K562 (cell line): ENCODE measurements around the gene STT3A. TPM values are rescaled to one million over a fixed set of nuclear protein-coding genes. Genes with fewer than 3 reads are reported as not detected.
A peak's percentile ranks its signal among the peaks of the same experiment; 100 is the strongest.

Experiments used
- BACH1 ChIP-seq: fragments of 200-800 bp; sonication (Bioruptor generic); IDR thresholded peaks from 2 replicates; pipeline ENCODE4 v1.6.1; 2016; ENCODE audit warnings: missing genetic modification characterization, missing compliant biosample characterization
- CHCHD3 ChIP-seq: fragments of 250-450 bp; sonication (Bioruptor Pico); IDR thresholded peaks from 2 replicates; pipeline ENCODE4 v2.1.2; 2022; ENCODE audit warnings: mild to moderate bottlenecking
- CREB1 ChIP-seq, 2 experiments: sonication (generic) in 1 of 2; formaldehyde crosslinking in 1 of 2; IDR thresholded peaks; 2 replicates each; pipeline versions ENCODE4 v1.6.1 to v1.8.0; 2012 to 2022; ENCODE audit warnings: inconsistent platforms in 1 of 2, mild to moderate bottlenecking in 1 of 2, missing genetic modification reagents in 1 of 2, moderate library complexity in 1 of 2
- CTBP1 ChIP-seq: fragments of 450-650 bp; IDR thresholded peaks from 2 replicates; pipeline ENCODE4 v1.6.1; 2016; ENCODE audit warnings: borderline replicate concordance
- E2F3 ChIP-seq: fragments of 250-450 bp; sonication (Bioruptor Pico); IDR thresholded peaks from 2 replicates; pipeline ENCODE4 v1.4.0; 2020; ENCODE audit warnings: mild to moderate bottlenecking
- E4F1 ChIP-seq: fragments of 250-450 bp; sonication (Bioruptor Pico); IDR thresholded peaks from 2 replicates; pipeline ENCODE4 v1.5.0; 2021; ENCODE audit warnings: mild to moderate bottlenecking, borderline replicate concordance
- FOSL1 ChIP-seq: fragments of 200-800 bp; sonication (Bioruptor generic); conservative IDR thresholded peaks from 2 replicates; pipeline ENCODE4 v1.6.1; 2016; ENCODE audit warnings: missing genetic modification characterization, missing compliant biosample characterization
- NR4A1 ChIP-seq, 2 experiments: fragments of 250-450 bp in 1 of 2; fragments of 450-650 bp in 1 of 2; sonication (Bioruptor Pico) in 1 of 2; IDR thresholded peaks; 2 replicates each; pipeline versions ENCODE4 v1.4.0 to v1.6.1; 2016 to 2020; ENCODE audit warnings: mild to moderate bottlenecking in 2 of 2, missing compliant biosample characterization in 1 of 2, missing genetic modification characterization in 1 of 2, moderate library complexity in 1 of 2
- NUFIP1 ChIP-seq: fragments of 450-650 bp; IDR thresholded peaks from 2 replicates; pipeline ENCODE4 v1.6.1; 2018; ENCODE audit not compliant: partially characterized antibody
- POLR2AphosphoS5 ChIP-seq: IDR thresholded peaks from 2 replicates; pipeline ENCODE4 v1.6.1; 2011; ENCODE audit warnings: mild to moderate bottlenecking, low read depth, low read length, moderate library complexity; ENCODE audit not compliant: control insufficient read depth, insufficient read depth
- POLR2H ChIP-seq: IDR thresholded peaks from 2 replicates; pipeline ENCODE4 v1.6.1; 2016; ENCODE audit warnings: missing genetic modification characterization, low read depth, mild to moderate bottlenecking, control low read depth, missing compliant biosample characterization, moderate library complexity
- PTBP1 ChIP-seq: fragments of 200-400 bp; formaldehyde crosslinking; IDR thresholded peaks from 2 replicates; pipeline ENCODE4 v1.6.1; 2017; ENCODE audit warnings: low read depth, low read length
- RBFOX2 ChIP-seq: fragments of 200-400 bp; formaldehyde crosslinking; IDR thresholded peaks from 2 replicates; pipeline ENCODE4 v1.6.1; 2017; ENCODE audit warnings: low read depth, mild to moderate bottlenecking, low read length, moderate library complexity
- U2AF1 ChIP-seq: fragments of 200-400 bp; formaldehyde crosslinking; optimal IDR thresholded peaks from 2 replicates; pipeline ENCODE3; 2017; ENCODE audit warnings: mild to moderate bottlenecking, low read depth, low read length, moderate library complexity
- ZKSCAN3 ChIP-seq: fragments of 250-450 bp; sonication (Bioruptor Pico); IDR thresholded peaks from 2 replicates; pipeline ENCODE4 v1.4.0; 2020
- ZNF583 ChIP-seq: fragments of 250-450 bp; sonication (Bioruptor Pico); IDR thresholded peaks from 2 replicates; pipeline ENCODE4 v1.4.0; 2020
- ZNF589 ChIP-seq: fragments of 200-800 bp; sonication (Bioruptor generic); IDR thresholded peaks from 2 replicates; pipeline ENCODE4 v1.6.1; 2016; ENCODE audit warnings: low read depth, missing genetic modification characterization, missing compliant biosample characterization
- polyA plus RNA-seq, 8 experiments: library from polyadenylated mRNA; depleted of rRNA in 4 of 8; stranded (reverse) in 5 of 8; unstranded in 3 of 8; fragments of >200 nt; fragmentation: Nextera tagmentation in 2 of 8; fragmentation: Illumina TruSeq in 1 of 8; extraction: Ambion mirVana in 2 of 8; extraction: Trizol in 1 of 8; gene quantifications; 2 replicates each; pipeline versions ENCODE4 v1.2.1 to v1.2.3, GENCODE V29; 2011 to 2014; ENCODE audit warnings: inconsistent platforms in 1 of 8, missing spikeins in 1 of 8
- total RNA-seq, 7 experiments: library from RNA; depleted of rRNA in 6 of 7; stranded (reverse); fragments of >200 nt in 6 of 7; fragmentation: Illumina TruSeq in 2 of 7; extraction: Trizol in 2 of 7; gene quantifications; 2 replicates each; pipeline versions ENCODE4 v1.2.1 to v1.2.3, GENCODE V29; 2011 to 2021; ENCODE audit warnings: low replicate concordance in 1 of 7
- TF ChIP-seq, protein P1 (sequence below): fragments of 450-650 bp; IDR thresholded peaks from 2 replicates; pipeline ENCODE4 v1.6.1; 2016; ENCODE audit warnings: missing biosample characterization, missing genetic modification characterization
- TF ChIP-seq, protein P2 (sequence below), 2 experiments: fragments of 450-650 bp in 1 of 2; IDR thresholded peaks; 2 replicates each; pipeline ENCODE4 v1.6.1; 2011 to 2017; ENCODE audit warnings: low read depth in 2 of 2, antibody characterized with exemption in 1 of 2, borderline replicate concordance in 1 of 2, low read length in 1 of 2, mild to moderate bottlenecking in 1 of 2, mixed read lengths in 1 of 2; ENCODE audit not compliant: control insufficient read depth in 1 of 2
- TF ChIP-seq, protein P3 (sequence below): sonication (generic); formaldehyde crosslinking; IDR thresholded peaks from 2 replicates; pipeline ENCODE4 v1.9.0; 2022; ENCODE audit warnings: mild to moderate bottlenecking, missing genetic modification reagents

Gene STT3A
- total and polyA plus RNA-seq, 9 of the 15 experiments (the other 6 are each of a cell fraction or from before 2014, with no cell fraction given), result 70.7 to 330 (median 192) TPM

DNA sequence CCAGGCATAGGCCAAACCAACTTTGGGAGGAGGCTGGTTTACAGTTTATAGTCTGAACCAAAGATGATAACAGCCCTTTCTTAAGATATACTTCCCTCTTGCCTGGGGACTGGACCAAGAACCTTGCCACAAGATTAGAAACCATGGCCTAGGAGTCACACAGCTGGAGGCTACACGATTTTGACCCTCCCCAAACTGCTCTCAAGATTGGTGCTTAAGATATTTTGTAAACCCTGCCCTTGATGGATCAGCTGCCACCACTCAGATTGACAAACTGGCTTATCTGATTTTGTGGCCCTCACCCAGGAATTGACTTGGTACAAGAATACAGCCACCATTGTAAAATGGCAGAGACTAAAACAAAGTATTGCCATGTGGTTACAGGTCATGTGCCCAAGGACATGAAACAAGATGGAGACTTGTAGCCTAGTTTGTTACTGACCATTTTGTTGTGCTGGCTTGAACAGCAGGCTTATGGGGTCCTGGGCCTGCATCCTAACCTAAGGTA is 40.8 kb upstream of the STT3A start (continued):
- no peak for TF ChIP-seq E4F1 (CRISPR knock-in tag)
- no peak for TF ChIP-seq POLR2H
- peak; percentile 83; the same call in 1 of the 2 replicates for TF ChIP-seq ZNF583 (CRISPR knock-in tag)
- TF ChIP-seq POLR2AphosphoS5, result no peak; the same call in 1 of the 2 replicates
- TF ChIP-seq RBFOX2, result 0 out of 2 replicates have a peak, but pooled peaks have one; percentile 5
- TF ChIP-seq CTBP1, result peak; percentile 58; the same call in 1 of the 2 replicates
- no peak for TF ChIP-seq CHCHD3 (CRISPR knock-in tag)
- TF ChIP-seq ZNF589 (CRISPR knock-in tag), result peak; percentile 50
- TF ChIP-seq NUFIP1, result no peak
- peak; percentile 85; the same call in 1 of the 2 replicates for TF ChIP-seq NR4A1 (CRISPR knock-in tag; IDR thresholded peaks at IDR 0.05)
- TF ChIP-seq NR4A1 (tag; IDR thresholded peaks at IDR 0.05), result peak; percentile 86; the same call in 1 of the 2 replicates
- TF ChIP-seq FOSL1, result peak; percentile 46; the same call in 1 of the 2 replicates
- TF ChIP-seq PTBP1, result no peak
- no peak for TF ChIP-seq U2AF1
- no peak for TF ChIP-seq E2F3 (CRISPR knock-in tag)
- 0 out of 2 replicates have a peak, but pooled peaks have one; percentile 35 for TF ChIP-seq BACH1 (tag)
- TF ChIP-seq, protein P1, sequence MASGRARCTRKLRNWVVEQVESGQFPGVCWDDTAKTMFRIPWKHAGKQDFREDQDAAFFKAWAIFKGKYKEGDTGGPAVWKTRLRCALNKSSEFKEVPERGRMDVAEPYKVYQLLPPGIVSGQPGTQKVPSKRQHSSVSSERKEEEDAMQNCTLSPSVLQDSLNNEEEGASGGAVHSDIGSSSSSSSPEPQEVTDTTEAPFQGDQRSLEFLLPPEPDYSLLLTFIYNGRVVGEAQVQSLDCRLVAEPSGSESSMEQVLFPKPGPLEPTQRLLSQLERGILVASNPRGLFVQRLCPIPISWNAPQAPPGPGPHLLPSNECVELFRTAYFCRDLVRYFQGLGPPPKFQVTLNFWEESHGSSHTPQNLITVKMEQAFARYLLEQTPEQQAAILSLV, result 0 out of 2 replicates have a peak, but pooled peaks have one; percentile 50
- TF ChIP-seq, protein P2, sequence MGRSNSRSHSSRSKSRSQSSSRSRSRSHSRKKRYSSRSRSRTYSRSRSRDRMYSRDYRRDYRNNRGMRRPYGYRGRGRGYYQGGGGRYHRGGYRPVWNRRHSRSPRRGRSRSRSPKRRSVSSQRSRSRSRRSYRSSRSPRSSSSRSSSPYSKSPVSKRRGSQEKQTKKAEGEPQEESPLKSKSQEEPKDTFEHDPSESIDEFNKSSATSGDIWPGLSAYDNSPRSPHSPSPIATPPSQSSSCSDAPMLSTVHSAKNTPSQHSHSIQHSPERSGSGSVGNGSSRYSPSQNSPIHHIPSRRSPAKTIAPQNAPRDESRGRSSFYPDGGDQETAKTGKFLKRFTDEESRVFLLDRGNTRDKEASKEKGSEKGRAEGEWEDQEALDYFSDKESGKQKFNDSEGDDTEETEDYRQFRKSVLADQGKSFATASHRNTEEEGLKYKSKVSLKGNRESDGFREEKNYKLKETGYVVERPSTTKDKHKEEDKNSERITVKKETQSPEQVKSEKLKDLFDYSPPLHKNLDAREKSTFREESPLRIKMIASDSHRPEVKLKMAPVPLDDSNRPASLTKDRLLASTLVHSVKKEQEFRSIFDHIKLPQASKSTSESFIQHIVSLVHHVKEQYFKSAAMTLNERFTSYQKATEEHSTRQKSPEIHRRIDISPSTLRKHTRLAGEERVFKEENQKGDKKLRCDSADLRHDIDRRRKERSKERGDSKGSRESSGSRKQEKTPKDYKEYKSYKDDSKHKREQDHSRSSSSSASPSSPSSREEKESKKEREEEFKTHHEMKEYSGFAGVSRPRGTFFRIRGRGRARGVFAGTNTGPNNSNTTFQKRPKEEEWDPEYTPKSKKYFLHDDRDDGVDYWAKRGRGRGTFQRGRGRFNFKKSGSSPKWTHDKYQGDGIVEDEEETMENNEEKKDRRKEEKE (IDR thresholded peaks at IDR 0.05; ENCODE audit: borderline replicate concordance in 1 of 2, control insufficient read depth in 1 of 2, low read depth in 2 of 2, low read length in 1 of 2), result no peak
- no peak for TF ChIP-seq ZKSCAN3 (CRISPR knock-in tag)
- TF ChIP-seq CREB1 (IDR thresholded peaks at IDR 0.05), result no peak; the same call in 1 of the 2 replicates
- TF ChIP-seq CREB1 (CRISPR knock-in tag; IDR thresholded peaks at IDR 0.05), result no peak
- TF ChIP-seq, protein P3, sequence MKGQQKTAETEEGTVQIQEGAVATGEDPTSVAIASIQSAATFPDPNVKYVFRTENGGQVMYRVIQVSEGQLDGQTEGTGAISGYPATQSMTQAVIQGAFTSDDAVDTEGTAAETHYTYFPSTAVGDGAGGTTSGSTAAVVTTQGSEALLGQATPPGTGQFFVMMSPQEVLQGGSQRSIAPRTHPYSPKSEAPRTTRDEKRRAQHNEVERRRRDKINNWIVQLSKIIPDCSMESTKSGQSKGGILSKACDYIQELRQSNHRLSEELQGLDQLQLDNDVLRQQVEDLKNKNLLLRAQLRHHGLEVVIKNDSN, result peak; percentile 78
